HEK293 (cell line): ENCODE results near the gene OR13G1.

ENCODE experiments used
- CTCF ChIA-PET: fragments of 350-600 bp; formaldehyde crosslinking; extraction: SDS; loops from one replicate; lab custom pipeline; 2021; ENCODE audit warnings: antibody characterized with exemption; lab: Yijun Ruan, JAX
- POLR2A ChIA-PET: fragments of 300-600 bp; formaldehyde crosslinking; extraction: SDS; loops from one replicate; lab custom pipeline; 2020; ENCODE audit warnings: antibody characterized with exemption, inconsistent platforms; lab: Yijun Ruan, JAX
- H3K27ac ChIP-seq: fragments of 200-500 bp; sonication (Bioruptor generic); 2 replicates; pipeline ENCODE4 v1.5.1; 2014; ENCODE audit warnings: low read depth, low read length, control low read depth, inconsistent platforms; ENCODE audit errors: extremely low read depth
- H3K36me3 ChIP-seq, 2 experiments: fragments of 200-500 bp in 1 of 2; sonication (Bioruptor generic) in 1 of 2; 1 replicate in 1 of 2; 2 replicates in 1 of 2; pipeline ENCODE4 v1.5.1; 2014 to 2017; ENCODE audit warnings: inconsistent platforms in 2 of 2, low read length in 2 of 2; ENCODE audit not compliant: control insufficient read depth in 2 of 2, insufficient read depth in 1 of 2
- H3K4me1 ChIP-seq: fragments of 200-500 bp; sonication (Bioruptor generic); 2 replicates; pipeline ENCODE4 v1.5.1; 2014; ENCODE audit warnings: mild to moderate bottlenecking, low read length, inconsistent platforms; ENCODE audit not compliant: control insufficient read depth, insufficient read depth
- H3K4me3 ChIP-seq: 2 replicates; pipeline ENCODE4 v1.5.1; 2011; ENCODE audit warnings: low read depth, mild to moderate bottlenecking, control low read depth, low read length, moderate library complexity
- H3K9me3 ChIP-seq: fragments of 200-500 bp; sonication (Bioruptor generic); 2 replicates; pipeline ENCODE4 v1.5.1; 2014; ENCODE audit warnings: low read depth, low read length, inconsistent platforms; ENCODE audit not compliant: control insufficient read depth, insufficient read depth
- ELK4 ChIP-seq: IDR thresholded peaks from 2 replicates; pipeline ENCODE4 v1.6.1; 2011; ENCODE audit warnings: mild to moderate bottlenecking, low read depth, low read length, borderline replicate concordance
- GLIS1 ChIP-seq: fragments of 450-650 bp; formaldehyde crosslinking; IDR thresholded peaks from 2 replicates; pipeline ENCODE4 v1.5.1; 2016; ENCODE audit warnings: missing biosample characterization, missing genetic modification characterization
- GLIS2 ChIP-seq: fragments of 450-650 bp; formaldehyde crosslinking; IDR thresholded peaks from 2 replicates; pipeline ENCODE4 v1.5.1; 2016; ENCODE audit warnings: missing biosample characterization, missing genetic modification characterization
- KLF10 ChIP-seq: fragments of 450-650 bp; IDR thresholded peaks from 2 replicates; pipeline ENCODE4 v1.5.1; 2018; ENCODE audit warnings: missing biosample characterization, mild to moderate bottlenecking, missing genetic modification characterization
- KLF17 ChIP-seq: fragments of 450-650 bp; formaldehyde crosslinking; IDR thresholded peaks from 2 replicates; pipeline ENCODE4 v1.5.1; 2016; ENCODE audit warnings: missing biosample characterization, missing genetic modification characterization
- PATZ1 ChIP-seq: fragments of 450-650 bp; formaldehyde crosslinking; IDR thresholded peaks from 2 replicates; pipeline ENCODE4 v1.5.1; 2016; ENCODE audit warnings: missing biosample characterization, missing genetic modification characterization
- PRDM10 ChIP-seq: fragments of 450-650 bp; formaldehyde crosslinking; IDR thresholded peaks from 2 replicates; pipeline ENCODE4 v1.5.1; 2016; ENCODE audit warnings: missing biosample characterization, missing genetic modification characterization
- SCRT1 ChIP-seq: fragments of 450-650 bp; formaldehyde crosslinking; IDR thresholded peaks from 2 replicates; pipeline ENCODE4 v1.5.1; 2016; ENCODE audit warnings: missing biosample characterization, missing genetic modification characterization, borderline replicate concordance
- YY2 ChIP-seq: fragments of 450-650 bp; formaldehyde crosslinking; IDR thresholded peaks from 2 replicates; pipeline ENCODE4 v1.5.1; 2016; ENCODE audit warnings: missing biosample characterization, missing genetic modification characterization
- ZFP69B ChIP-seq: fragments of 450-650 bp; formaldehyde crosslinking; IDR thresholded peaks from 2 replicates; pipeline ENCODE4 v1.5.1; 2016; ENCODE audit warnings: missing biosample characterization, missing genetic modification characterization
- ZIC2 ChIP-seq: fragments of 450-650 bp; formaldehyde crosslinking; IDR thresholded peaks from 2 replicates; pipeline ENCODE4 v1.5.1; 2016; ENCODE audit warnings: missing biosample characterization, missing genetic modification characterization
- ZNF114 ChIP-seq: fragments of 450-650 bp; formaldehyde crosslinking; IDR thresholded peaks from 2 replicates; pipeline ENCODE4 v1.5.0; 2017; ENCODE audit warnings: missing biosample characterization, missing genetic modification characterization
- ZNF146 ChIP-seq: fragments of 450-650 bp; formaldehyde crosslinking; IDR thresholded peaks from 2 replicates; pipeline ENCODE4 v1.5.1; 2016; ENCODE audit warnings: missing biosample characterization, missing genetic modification characterization
- ZNF175 ChIP-seq: fragments of 450-650 bp; formaldehyde crosslinking; IDR thresholded peaks from 2 replicates; pipeline ENCODE4 v1.5.1; 2016; ENCODE audit warnings: missing biosample characterization, missing genetic modification characterization
- ZNF211 ChIP-seq: fragments of 450-650 bp; formaldehyde crosslinking; IDR thresholded peaks from 2 replicates; pipeline ENCODE4 v1.5.1; 2016; ENCODE audit warnings: low read depth, missing biosample characterization, missing genetic modification characterization
- ZNF221 ChIP-seq: fragments of 450-650 bp; formaldehyde crosslinking; IDR thresholded peaks from 2 replicates; pipeline ENCODE4 v1.5.1; 2017; ENCODE audit warnings: missing biosample characterization, missing genetic modification characterization, borderline replicate concordance
- ZNF266 ChIP-seq: fragments of 450-650 bp; formaldehyde crosslinking; IDR thresholded peaks from 2 replicates; pipeline ENCODE4 v1.5.1; 2016; ENCODE audit warnings: missing biosample characterization, missing genetic modification characterization, low read depth
- ZNF311 ChIP-seq: fragments of 450-650 bp; formaldehyde crosslinking; IDR thresholded peaks from 2 replicates; pipeline ENCODE4 v1.5.1; 2017; ENCODE audit warnings: missing biosample characterization, missing genetic modification characterization, borderline replicate concordance
- ZNF48 ChIP-seq: fragments of 450-650 bp; formaldehyde crosslinking; IDR thresholded peaks from 2 replicates; pipeline ENCODE4 v1.5.1; 2016; ENCODE audit warnings: missing biosample characterization, missing genetic modification characterization
- ZNF488 ChIP-seq: fragments of 450-650 bp; formaldehyde crosslinking; IDR thresholded peaks from 2 replicates; pipeline ENCODE4 v1.5.1; 2016; ENCODE audit warnings: missing biosample characterization, missing genetic modification characterization
- ZNF544 ChIP-seq: fragments of 450-650 bp; formaldehyde crosslinking; IDR thresholded peaks from 2 replicates; pipeline ENCODE4 v1.5.0; 2017; ENCODE audit warnings: missing biosample characterization, missing genetic modification characterization
- ZNF585B ChIP-seq: fragments of 450-650 bp; formaldehyde crosslinking; IDR thresholded peaks from 2 replicates; pipeline ENCODE4 v1.5.1; 2016; ENCODE audit warnings: missing biosample characterization, missing genetic modification characterization
- ZNF629 ChIP-seq: fragments of 450-650 bp; formaldehyde crosslinking; IDR thresholded peaks from 2 replicates; pipeline ENCODE4 v1.5.1; 2017; ENCODE audit warnings: missing biosample characterization, missing genetic modification characterization
- ZNF658 ChIP-seq: fragments of 450-650 bp; formaldehyde crosslinking; IDR thresholded peaks from 2 replicates; pipeline ENCODE4; 2016; ENCODE audit warnings: missing biosample characterization, missing genetic modification characterization
- ZNF707 ChIP-seq: fragments of 450-650 bp; formaldehyde crosslinking; IDR thresholded peaks from 2 replicates; pipeline ENCODE4 v1.5.1; 2016; ENCODE audit warnings: missing biosample characterization, missing genetic modification characterization
- ZNF747 ChIP-seq: fragments of 450-650 bp; formaldehyde crosslinking; IDR thresholded peaks from 2 replicates; pipeline ENCODE4 v1.5.1; 2016; ENCODE audit warnings: missing biosample characterization, missing genetic modification characterization

Gene OR13G1

GRCh38 chr1:247638781-247639180, 40.8 kb downstream of the OR13G1 start:
- Histone ChIP-seq H3K9me3 (no peaks in the 10 kb centered on the region), H3K4me1 (no peaks in the 10 kb centered on the region), H3K36me3 (no peaks in the 10 kb centered on the region), H3K4me3 (no peak overlapping the region), H3K27ac (no peak overlapping the region)
- TF ChIP-seq ZNF311 (tag by site-specific recombination): no peak
- no peak for TF ChIP-seq ZNF747 (tag by site-specific recombination)
- no peak for TF ChIP-seq ZNF175 (tag by site-specific recombination)
- TF ChIP-seq ZNF585B (tag by site-specific recombination): no peak
- TF ChIP-seq GLIS2 (tag by site-specific recombination): no peak
- TF ChIP-seq ZNF544 (tag by site-specific recombination): no peak
- TF ChIP-seq KLF17 (tag by site-specific recombination): no peak
- TF ChIP-seq SCRT1 (tag by site-specific recombination): no peak
- TF ChIP-seq ZNF707 (tag by site-specific recombination): no peak
- TF ChIP-seq KLF10 (tag by site-specific recombination): no peak
- ChIA-PET CTCF (no interaction called here), POLR2A (no interaction called here)

- Histone ChIP-seq H3K36me3 (no peaks in the 10 kb centered on the region), H3K4me1 (no peaks in the 10 kb centered on the region), H3K9me3 (no peaks in the 10 kb centered on the region), H3K4me3 (no peak overlapping the region), H3K27ac (no peak overlapping the region)
- ChIA-PET CTCF (no interaction called here), POLR2A (no interaction called here)
- TF ChIP-seq PATZ1 (tag by site-specific recombination): no peak
- TF ChIP-seq ZNF211 (tag by site-specific recombination): no peak
- no peak for TF ChIP-seq GLIS2 (tag by site-specific recombination)
- no peak for TF ChIP-seq ZNF488 (tag by site-specific recombination)
- no peak for TF ChIP-seq ZNF48
- no peak for TF ChIP-seq ZFP69B (tag by site-specific recombination)
- no peak for TF ChIP-seq ZIC2 (tag by site-specific recombination)
Measured at GRCh38 chr1:247638011-247638410, 41.5 kb downstream of the OR13G1 start.

- no peaks in the 10 kb centered on the region for H3K36me3 ChIP-seq
- POLR2A ChIA-PET: no interaction called here
- no peak overlapping the region for H3K27ac ChIP-seq
- CTCF ChIA-PET: no interaction called here
- H3K9me3 ChIP-seq: no peaks in the 10 kb centered on the region
- no peaks in the 10 kb centered on the region for H3K4me1 ChIP-seq
- H3K4me3 ChIP-seq: no peak overlapping the region
- TF ChIP-seq ZNF266 (tag by site-specific recombination) (no peak), GLIS1 (tag by site-specific recombination) (no peak), ZNF629 (tag by site-specific recombination) (no peak), ELK4 (no peak), ZNF658 (tag by site-specific recombination) (no peak), PRDM10 (tag by site-specific recombination) (no peak), ZNF114 (no peak), YY2 (no peak), ZNF146 (tag by site-specific recombination) (no peak), ZNF221 (tag by site-specific recombination) (no peak)
Measured at GRCh38 chr1:247627951-247628350, 51.6 kb downstream of the OR13G1 start.
